GM18951 (cell line): Measurements from ENCODE around the gene SKIDA1.
"Not testable (repeated sequence)": the region's sequence is repeated elsewhere in the genome, so short reads cannot be mapped to it uniquely, and the experiment has no call there.

Experiments
- POLR2A ChIP-seq: IDR thresholded peaks from 4 replicates; pipeline ENCODE4 v1.6.1; 2011; ENCODE audit warnings: mild to moderate bottlenecking; ENCODE audit not compliant: insufficient read length, insufficient read depth; ENCODE audit errors: extremely low read depth
- in situ Hi-C: fragments of 300-500 bp; cut with MboI; formaldehyde crosslinking; loops from one replicate; pipeline ENCODE4 v1.12.0; 2022; ENCODE audit warnings: low sequenced_read_pairs, mixed read lengths, inconsistent platforms; ENCODE audit not compliant: unreplicated experiment

Gene SKIDA1

GRCh38 chr10:21525367-21526187 is at the start of gene SKIDA1:
Gene SKIDA1, minus strand, starts transcription at chr10:21525682. Its CDS starts 7,860 bp downstream, at chr10:21517822.
- in situ Hi-C loops: no loop called here
- TF ChIP-seq POLR2A: peak; percentile 53

- in situ Hi-C loops: not testable (repeated sequence)
Observed at GRCh38 chr10:21574514-21574913, 49.0 kb upstream of the SKIDA1 start.

- in situ Hi-C loops: no loop called here
- no peak for TF ChIP-seq POLR2A
Observed at GRCh38 chr10:21572578-21572977, 47.1 kb upstream of the SKIDA1 start.

GRCh38 chr10:21570761-21571521 is 45.5 kb upstream of the SKIDA1 start:
- TF ChIP-seq POLR2A: no peak
- in situ Hi-C loops: no loop called here

GRCh38 chr10:21558984-21559383 is 33.5 kb upstream of the SKIDA1 start:
- in situ Hi-C loops: not testable (repeated sequence)

GRCh38 chr10:21556527-21556926 is 31.0 kb upstream of the SKIDA1 start:
- TF ChIP-seq POLR2A: no peak
- in situ Hi-C loops: no loop called here

- in situ Hi-C loops: no loop called here
- no peak for TF ChIP-seq POLR2A
Observed at GRCh38 chr10:21552638-21553037, 27.2 kb upstream of the SKIDA1 start.

- TF ChIP-seq POLR2A: no peak
- in situ Hi-C loops: no loop called here
Observed at GRCh38 chr10:21547246-21547645, 21.8 kb upstream of the SKIDA1 start.

- in situ Hi-C loops: not testable (repeated sequence)
Observed at GRCh38 chr10:21540701-21541100, 15.2 kb upstream of the SKIDA1 start.

GRCh38 chr10:21536874-21537273 is 11.4 kb upstream of the SKIDA1 start:
- TF ChIP-seq POLR2A: no peak
- in situ Hi-C loops: no loop called here

- in situ Hi-C loops: not testable (repeated sequence)
Observed at GRCh38 chr10:21535976-21536375, 10.5 kb upstream of the SKIDA1 start.

- in situ Hi-C loops: no loop called here
- TF ChIP-seq POLR2A: no peak
Observed at GRCh38 chr10:21535494-21535965, 10.0 kb upstream of the SKIDA1 start.

- no peak for TF ChIP-seq POLR2A
- in situ Hi-C loops: no loop called here
Observed at GRCh38 chr10:21534604-21535493, 9.4 kb upstream of the SKIDA1 start.

GRCh38 chr10:21534280-21534586 is 8.8 kb upstream of the SKIDA1 start:
- TF ChIP-seq POLR2A: no peak
- in situ Hi-C loops: no loop called here
